ENCODE results near the gene RTP4. TPM values are rescaled to one million over a fixed set of nuclear protein-coding genes. Genes with fewer than 3 reads are reported as not detected.

Gene RTP4
- total RNA-seq, result 1 to 10 TPM in 2 of 3 donors, under 1 TPM in 1; 0.32 to 7.2 (median 2.3) TPM

- no peaks in the 10 kb centered on the region for H3K36me3 ChIP-seq
- H3K27ac ChIP-seq, result peak within 1 kb of the TSS; percentile 92 to 97
- peak within 1 kb of the TSS; percentile 48 to 74 (median 54) for H3K4me3 ChIP-seq
- no peaks in the 10 kb centered on the region for H3K27me3 ChIP-seq
- H3K9me3 ChIP-seq, result peaks cover 0 to 6% of the 10 kb centered on the region in 2 donors
- intact Hi-C loops (cut with DNase I; ENCODE audit: low total_unique reads), result no loop called here
- peak in 1 of 3 donors; percentile 34 for TF ChIP-seq POLR2AphosphoS5 (IDR thresholded peaks at IDR 0.05)
- TF ChIP-seq POLR2A (IDR thresholded peaks at IDR 0.05), result no peak
- no peak for DNase-seq (ENCODE audit: low spot score in 2 of 2)
- no peaks in the 10 kb centered on the region for H3K4me1 ChIP-seq
These were observed at the start of gene RTP4 for GRCh38 chr3:187368251-187369088. RTP4 (plus strand) TSS chr3:187368385; CDS start chr3:187368442, 57 bp downstream.

- Histone ChIP-seq H3K27me3 (peaks cover 0 to 4% of the 10 kb centered on the region in 2 donors), H3K9me3 (no peaks in the 10 kb centered on the region), H3K27ac (peak overlapping the region in 1 of 2 donors; percentile 9), H3K4me3 (peak overlapping the region; percentile 15 to 56 (median 33)), H3K36me3 (no peaks in the 10 kb centered on the region), H3K4me1 (no peaks in the 10 kb centered on the region)
- intact Hi-C loops (cut with DNase I; ENCODE audit: low total_unique reads), result loop anchor here (10.0 kb wide), 1 partner anchor 366 kb away; no protein-coding TSS in a partner anchor
- peak in 1 of 2 donors; percentile 28 for DNase-seq (ENCODE audit: low spot score in 2 of 2)
- no peak for TF ChIP-seq POLR2AphosphoS5 (IDR thresholded peaks at IDR 0.05)
- no peak for TF ChIP-seq POLR2A (IDR thresholded peaks at IDR 0.05)
- peak; percentile 85 to 87 (median 85) for TF ChIP-seq CTCF (IDR thresholded peaks at IDR 0.05)
These were observed 49.2 kb upstream of the RTP4 start for GRCh38 chr3:187318819-187319616.

DNA sequence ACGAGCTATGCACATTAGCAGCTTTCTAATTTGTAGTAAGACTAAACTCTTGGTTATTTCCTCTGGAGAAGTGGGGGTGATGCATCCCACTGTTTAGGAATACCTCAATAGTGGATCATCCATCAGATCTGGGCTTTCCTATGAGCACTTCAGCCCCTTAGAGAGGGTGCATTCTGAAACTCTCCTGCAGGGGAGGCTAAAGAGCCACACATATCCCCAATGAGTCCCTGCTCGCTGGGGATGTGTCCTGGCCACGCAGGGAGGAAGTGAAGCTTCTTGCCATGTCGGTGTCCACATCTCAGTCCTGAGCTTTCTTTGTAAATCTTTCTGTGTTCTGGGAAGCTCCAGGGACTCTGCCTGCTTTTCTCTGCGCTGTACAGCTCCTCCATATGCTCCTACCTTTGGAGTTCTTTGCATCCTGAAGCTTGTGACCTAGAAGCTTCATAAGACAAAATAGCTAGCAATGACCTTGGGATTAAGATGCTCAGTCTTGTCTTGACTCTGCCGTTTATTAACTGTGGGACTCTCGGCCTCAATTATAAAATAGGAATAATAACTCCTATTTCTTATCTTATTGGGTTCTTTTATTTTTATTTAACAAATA is 48.4 kb upstream of the RTP4 start:
- Histone ChIP-seq H3K36me3 (no peaks in the 10 kb centered on the region), H3K4me3 (no peak overlapping the region), H3K4me1 (no peaks in the 10 kb centered on the region), H3K9me3 (no peaks in the 10 kb centered on the region), H3K27me3 (no peaks in the 10 kb centered on the region), H3K27ac (no peak overlapping the region)
- intact Hi-C loops (cut with DNase I; ENCODE audit: low total_unique reads), result loop anchor here (10.0 kb wide), 1 partner anchor 365 kb away; no protein-coding TSS in a partner anchor
- peak in 1 of 2 donors; percentile 60 for DNase-seq (ENCODE audit: low spot score in 2 of 2)
- TF ChIP-seq POLR2AphosphoS5 (IDR thresholded peaks at IDR 0.05) (no peak), CTCF (IDR thresholded peaks at IDR 0.05) (peak; percentile 72 to 95 (median 87))

GRCh38 chr3:187321766-187322165 is 46.4 kb upstream of the RTP4 start:
- H3K36me3 ChIP-seq, result no peaks in the 10 kb centered on the region

More at GRCh38 chr3:187321766-187322165, 46.4 kb upstream of the RTP4 start:
- Histone ChIP-seq H3K9me3 (no peaks in the 10 kb centered on the region), H3K4me3 (no peak overlapping the region), H3K27me3 (no peaks in the 10 kb centered on the region), H3K4me1 (no peaks in the 10 kb centered on the region), H3K27ac (no peak overlapping the region)
- no peak for DNase-seq (ENCODE audit: low spot score in 2 of 2)
- TF ChIP-seq POLR2A (IDR thresholded peaks at IDR 0.05) (no peak), CTCF (IDR thresholded peaks at IDR 0.05) (no peak), POLR2AphosphoS5 (IDR thresholded peaks at IDR 0.05) (no peak)
- intact Hi-C loops (cut with DNase I; ENCODE audit: low total_unique reads), result no loop called here

Data from breast epithelium (tissue), 4 donors.